Lower leg skin (tissue), 3 donors: Measurements from ENCODE around the gene TCERG1L.

ENCODE experiments used
- CTCF ChIP-seq, 3 donors: fragments of 450-650 bp; IDR thresholded peaks; one replicate each; pipeline ENCODE4 v1.5.1; 2016; ENCODE audit warnings: antibody characterized with exemption in 3 of 3, mild to moderate bottlenecking in 3 of 3, moderate library complexity in 2 of 3
- POLR2A ChIP-seq, 2 donors: fragments of 450-650 bp; IDR thresholded peaks; one replicate each; pipeline ENCODE4 v1.6.1; 2016 to 2017; ENCODE audit warnings: antibody characterized with exemption in 2 of 2, mild to moderate bottlenecking in 1 of 2, moderate library complexity in 1 of 2

GRCh38 chr10:131116991-131117375 lies 194.5 kb downstream of the TCERG1L start:
- TF ChIP-seq POLR2A (IDR thresholded peaks at IDR 0.05) (no peak), CTCF (IDR thresholded peaks at IDR 0.05) (no peak)
